Common myeloid progenitor, CD34-positive (primary cell): ENCODE results near the gene TLL1.

Experiments
- CTCF ChIA-PET: fragments of 350-600 bp; sonication (Branson Sonifier 250); formaldehyde crosslinking; loops from one replicate; lab custom pipeline; 2021; ENCODE audit warnings: antibody characterized with exemption; lab: Charles Lee
- POLR2A ChIA-PET: fragments of 350-600 bp; sonication (Branson Sonifier 250); formaldehyde crosslinking; loops from one replicate; lab custom pipeline; 2021; ENCODE audit warnings: antibody characterized with exemption; lab: Charles Lee
- DNase-seq, 3 donors: peaks; one replicate each; pipeline versions ENCODE4 v3.0.0 to v3.0.0-alpha.2; 2013
- H3K27ac ChIP-seq, 2 experiments: 1 replicate in 1 of 2; 2 replicates in 1 of 2; pipeline ENCODE4 v1.7.0; 2013; ENCODE audit warnings: inconsistent platforms in 2 of 2, low read length in 2 of 2, mild to moderate bottlenecking in 2 of 2, low read depth in 1 of 2, moderate library complexity in 1 of 2; ENCODE audit not compliant: severe bottlenecking in 2 of 2, insufficient read depth in 1 of 2, poor library complexity in 1 of 2
- H3K27me3 ChIP-seq, 5 experiments: replicated peaks in 2 of 5; 1 replicate in 3 of 5; 2 replicates in 2 of 5; pipeline versions ENCODE4 v1.6.1 to v1.7.0; 2013; ENCODE audit warnings: low read length in 4 of 5, mild to moderate bottlenecking in 2 of 5, moderate library complexity in 2 of 5, inconsistent platforms in 1 of 5; ENCODE audit not compliant: insufficient read depth in 5 of 5, control insufficient read depth in 4 of 5
- H3K36me3 ChIP-seq, 4 experiments: 1 replicate in 2 of 4; 2 replicates in 2 of 4; pipeline versions ENCODE4 v1.6.1 to v1.7.0; 2013; ENCODE audit warnings: low read length in 3 of 4, control low read depth in 1 of 4, mild to moderate bottlenecking in 1 of 4; ENCODE audit not compliant: control insufficient read depth in 4 of 4, insufficient read depth in 4 of 4
- H3K4me1 ChIP-seq, 4 experiments: 1 replicate in 3 of 4; 2 replicates in 1 of 4; pipeline versions ENCODE4 v1.6.1 to v1.7.1; 2013; ENCODE audit warnings: low read length in 3 of 4, mild to moderate bottlenecking in 3 of 4, control low read depth in 1 of 4, inconsistent platforms in 1 of 4, moderate library complexity in 1 of 4; ENCODE audit not compliant: control insufficient read depth in 4 of 4, insufficient read depth in 4 of 4; ENCODE audit errors: control extremely low read depth in 1 of 4
- H3K4me3 ChIP-seq, 7 experiments: 1 replicate in 4 of 7; 2 replicates in 3 of 7; pipeline versions ENCODE4 v1.5.1 to v1.7.0; 2013; ENCODE audit warnings: mild to moderate bottlenecking in 7 of 7, low read length in 6 of 7, moderate library complexity in 6 of 7, inconsistent platforms in 2 of 7, low read depth in 2 of 7, control low read depth in 1 of 7; ENCODE audit not compliant: insufficient read depth in 4 of 7, control insufficient read depth in 1 of 7; ENCODE audit errors: extremely low read depth in 1 of 7
- H3K9me3 ChIP-seq, 5 experiments: 1 replicate in 4 of 5; 2 replicates in 1 of 5; pipeline versions ENCODE4 v1.6.1 to v1.7.1; 2013; ENCODE audit warnings: low read length in 4 of 5, mild to moderate bottlenecking in 2 of 5, inconsistent platforms in 1 of 5, low read depth in 1 of 5, moderate library complexity in 1 of 5; ENCODE audit not compliant: control insufficient read depth in 4 of 5, insufficient read depth in 2 of 5; ENCODE audit errors: control extremely low read depth in 1 of 5
- WGBS: methylation state at CpG from one replicate; pipeline ENCODE4 v1.1.5; 2013; ENCODE audit not compliant: insufficient coverage; 5-methylcytosine and 5-hydroxymethylcytosine counted together

TLL1 gene

DNA sequence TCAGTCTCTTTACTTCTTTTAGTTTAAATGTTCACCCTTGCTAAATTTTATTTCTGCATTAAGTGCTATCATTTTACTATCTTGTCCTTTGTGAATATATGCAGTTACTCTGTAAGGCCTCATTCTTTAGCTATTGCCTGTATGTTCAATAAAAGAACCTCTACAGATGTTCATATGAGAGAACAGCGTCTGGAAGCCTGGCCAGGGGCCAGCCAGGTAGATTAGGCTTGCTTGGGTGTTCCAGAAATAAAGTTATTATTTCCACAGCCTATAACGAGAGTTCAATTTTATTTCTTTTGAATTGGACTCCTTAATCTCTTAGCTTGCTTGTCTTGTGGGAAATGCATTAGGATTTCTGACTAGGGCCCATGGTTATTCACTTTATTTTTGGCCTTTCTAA is 214.5 kb downstream of the TLL1 start:
- CTCF ChIA-PET = interaction anchor here (0.9 to 4.2 kb wide), 4 partner anchors 545 to 593 kb away, joined by 4 to 21 read pairs (median 6); no protein-coding TSS in a partner anchor
- H3K4me1 ChIP-seq = no peaks in the 10 kb centered on the region

DNA sequence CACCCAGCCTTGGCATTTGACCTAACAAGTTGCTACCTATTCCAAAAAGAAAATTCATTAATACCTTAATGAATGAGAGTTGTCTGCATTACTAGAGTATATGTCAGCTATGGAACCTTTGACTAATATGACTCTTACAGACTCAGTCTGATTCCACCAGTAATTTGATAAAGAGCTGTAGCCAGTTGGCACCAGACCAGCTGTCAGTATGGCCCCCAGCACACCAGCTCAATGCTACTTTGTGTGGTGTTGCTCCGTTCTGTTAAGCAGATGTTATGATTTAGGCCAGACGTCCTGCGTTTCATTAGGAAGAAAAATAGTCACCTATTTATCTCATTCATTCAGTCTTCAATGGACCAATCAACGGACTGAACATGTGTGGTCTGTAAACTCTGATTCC is 215.5 kb downstream of the TLL1 start:
- CTCF ChIA-PET = interaction anchor here (0.8 to 4.2 kb wide), 7 partner anchors 540 to 615 kb away, joined by 3 to 21 read pairs (median 4); no protein-coding TSS in a partner anchor

More for the DNA sequence above, 214.5 kb downstream of the TLL1 start:
- no peak overlapping the region for H3K4me3 ChIP-seq
- DNase-seq = no peak
- POLR2A ChIA-PET = no interaction called here
- no CpG with 5 or more reads among the region's 2 CpGs for WGBS
- H3K27ac ChIP-seq = no peak overlapping the region
- H3K36me3 ChIP-seq = no peaks in the 10 kb centered on the region
- H3K27me3 ChIP-seq = peaks cover 0 to 3% (median 0%) of the 10 kb centered on the region in 5 experiments
- H3K9me3 ChIP-seq = no peaks in the 10 kb centered on the region

DNA sequence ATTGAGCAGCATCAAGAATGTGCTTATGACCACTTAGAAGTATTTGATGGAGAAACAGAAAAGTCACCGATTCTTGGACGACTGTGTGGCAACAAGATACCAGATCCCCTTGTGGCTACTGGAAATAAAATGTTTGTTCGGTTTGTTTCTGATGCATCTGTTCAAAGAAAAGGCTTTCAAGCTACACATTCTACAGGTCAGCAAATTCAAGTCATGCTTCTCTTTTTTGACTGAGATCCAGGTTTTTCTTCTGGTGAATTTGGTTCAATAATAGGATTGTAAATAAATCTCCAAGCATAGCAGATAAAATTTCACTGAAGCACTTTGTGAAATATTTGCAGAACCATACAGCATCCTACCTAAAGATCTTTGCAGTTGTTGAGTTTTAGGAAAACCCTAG is 218.1 kb downstream of the TLL1 start:
- Histone ChIP-seq H3K27me3 (peaks cover 0 to 3% (median 0%) of the 10 kb centered on the region in 5 experiments), H3K36me3 (no peaks in the 10 kb centered on the region), H3K4me1 (no peaks in the 10 kb centered on the region), H3K4me3 (no peak overlapping the region), H3K9me3 (no peaks in the 10 kb centered on the region), H3K27ac (no peak overlapping the region)
- 97% methylated on average over 3 of the region's 3 CpGs for WGBS
- no peak for DNase-seq
- ChIA-PET CTCF (interaction anchor here (0.7 to 2.2 kb wide), 9 partner anchors 11 to 735 kb away, joined by 3 to 18 read pairs (median 4); no protein-coding TSS in a partner anchor), POLR2A (no interaction called here)

More for the DNA sequence above, 215.5 kb downstream of the TLL1 start:
- DNase-seq = no peak
- H3K4me1 ChIP-seq = no peaks in the 10 kb centered on the region
- WGBS = 86% methylated on average over 3 of the region's 4 CpGs
- H3K4me3 ChIP-seq = no peak overlapping the region
- POLR2A ChIA-PET = no interaction called here
- peaks cover 0 to 3% (median 0%) of the 10 kb centered on the region in 5 experiments for H3K27me3 ChIP-seq
- H3K36me3 ChIP-seq = no peaks in the 10 kb centered on the region
- H3K9me3 ChIP-seq = no peaks in the 10 kb centered on the region
- H3K27ac ChIP-seq = no peak overlapping the region

DNA sequence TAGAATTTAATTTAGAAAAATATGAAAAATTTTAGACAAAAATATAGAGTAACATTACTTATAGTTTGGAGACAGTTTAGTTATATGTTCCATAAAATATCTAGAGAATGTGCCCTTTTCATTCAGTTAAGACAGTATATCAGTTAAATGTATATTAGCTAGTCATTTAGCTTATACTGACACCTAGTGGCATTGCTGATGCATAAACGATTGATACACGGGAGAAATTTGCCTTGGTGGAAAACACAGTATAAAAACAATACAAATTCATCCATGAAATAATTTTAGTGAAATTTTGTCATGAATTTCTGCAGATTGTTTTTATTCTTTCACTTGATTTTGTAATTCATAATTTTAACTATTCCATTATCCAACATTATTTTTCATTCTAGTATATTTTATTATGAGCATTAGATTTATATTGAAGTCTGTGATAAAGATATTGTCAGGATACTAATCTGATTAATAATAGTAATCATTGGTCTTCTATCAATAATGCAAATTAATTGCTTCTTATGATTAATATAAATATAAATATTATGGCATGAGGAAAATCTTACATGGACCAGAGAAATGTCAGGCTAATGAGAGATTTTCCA is 219.0 kb downstream of the TLL1 start:
- Histone ChIP-seq H3K9me3 (no peaks in the 10 kb centered on the region), H3K36me3 (no peaks in the 10 kb centered on the region), H3K27ac (no peak overlapping the region), H3K4me3 (no peak overlapping the region), H3K27me3 (no peaks in the 10 kb centered on the region), H3K4me1 (no peaks in the 10 kb centered on the region)
- no CpG with 5 or more reads among the region's 2 CpGs for WGBS
- CTCF ChIA-PET = interaction anchor here (0.7 to 2.2 kb wide), 9 partner anchors 11 to 736 kb away, joined by 3 to 18 read pairs (median 4); no protein-coding TSS in a partner anchor
- DNase-seq = peak; percentile 36 to 62 (median 51)
- POLR2A ChIA-PET = no interaction called here

DNA sequence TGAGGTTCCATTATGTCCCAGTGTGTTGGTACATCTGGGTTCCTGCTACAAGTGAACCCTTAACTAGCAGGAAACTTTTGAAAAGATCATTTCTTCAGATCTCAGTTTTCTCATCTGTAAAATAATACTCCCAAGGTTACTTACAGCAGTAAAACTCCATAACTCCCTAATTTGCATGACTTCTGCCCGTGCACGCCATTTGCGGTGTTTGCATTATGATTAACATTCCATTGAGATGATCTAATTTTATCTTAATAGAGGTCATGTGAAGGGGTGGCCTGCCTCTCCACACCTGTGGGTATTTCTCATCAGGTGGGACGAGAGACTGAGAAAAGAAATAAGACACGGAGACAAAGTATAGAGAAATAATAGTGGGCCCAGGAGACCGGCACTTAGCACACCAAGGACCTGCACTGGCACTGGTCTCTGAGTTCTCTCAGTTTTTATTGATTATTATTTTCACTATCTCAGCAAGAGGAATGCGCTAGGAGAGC is 219.8 kb downstream of the TLL1 start:
- H3K4me1 ChIP-seq = no peaks in the 10 kb centered on the region
- H3K9me3 ChIP-seq = no peaks in the 10 kb centered on the region
- WGBS = no CpG with 5 or more reads among the region's 7 CpGs
- H3K4me3 ChIP-seq = no peak overlapping the region
- no peaks in the 10 kb centered on the region for H3K27me3 ChIP-seq
- CTCF ChIA-PET = interaction anchor here (2.2 kb wide), 1 partner anchor 616 kb away, joined by 4 read pairs; no protein-coding TSS in a partner anchor
- no peak for DNase-seq
- H3K36me3 ChIP-seq = no peaks in the 10 kb centered on the region
- POLR2A ChIA-PET = no interaction called here
- H3K27ac ChIP-seq = no peak overlapping the region

DNA sequence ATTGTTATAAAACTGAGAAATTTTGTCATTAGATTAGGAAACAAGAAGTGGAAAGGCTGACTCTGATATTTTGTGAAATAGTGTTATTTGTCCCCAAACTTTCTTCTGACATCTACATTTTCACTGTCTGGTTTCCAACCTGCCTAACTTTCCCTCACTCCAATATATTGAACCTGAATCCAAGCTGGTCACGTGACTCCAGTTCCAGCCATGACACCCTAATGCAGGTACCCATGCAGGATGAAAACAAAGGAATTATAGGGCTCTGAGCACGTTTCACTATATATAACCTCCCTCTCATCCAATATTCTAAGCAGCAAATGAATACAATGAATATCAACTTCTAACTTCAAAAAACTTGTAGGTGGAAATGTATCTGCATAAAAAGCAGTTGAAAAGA is 231.6 kb downstream of the TLL1 start:
- H3K27me3 ChIP-seq = peaks cover 0 to 2% (median 0%) of the 10 kb centered on the region in 5 experiments
- no peak overlapping the region for H3K4me3 ChIP-seq
- CTCF ChIA-PET = no interaction called here
- no peaks in the 10 kb centered on the region for H3K36me3 ChIP-seq
- no peaks in the 10 kb centered on the region for H3K4me1 ChIP-seq
- no CpG with 5 or more reads among the region's 2 CpGs for WGBS
- H3K27ac ChIP-seq = no peak overlapping the region
- no peak for DNase-seq
- no peaks in the 10 kb centered on the region for H3K9me3 ChIP-seq
- POLR2A ChIA-PET = no interaction called here

DNA sequence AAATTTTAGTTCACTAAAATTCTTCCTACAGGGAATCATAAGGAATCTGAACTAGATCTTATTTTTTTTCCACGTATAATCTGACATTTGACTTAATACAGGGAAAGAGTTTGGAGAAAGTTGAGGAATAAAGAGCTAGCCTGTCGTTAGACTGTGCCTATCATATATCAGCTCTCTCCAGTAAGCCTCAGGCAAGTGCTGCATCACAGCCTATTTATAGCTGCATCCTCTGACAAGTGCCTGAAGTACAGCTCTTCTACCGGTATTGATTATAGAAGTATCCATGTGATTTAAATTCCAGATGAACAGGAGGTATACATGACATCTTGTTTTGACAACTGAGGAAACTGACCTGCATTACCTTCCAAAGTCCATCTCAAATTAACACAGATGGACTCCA is 248.9 kb downstream of the TLL1 start:
- H3K27ac ChIP-seq = no peak overlapping the region
- POLR2A ChIA-PET = no interaction called here

More for the DNA sequence above, 248.9 kb downstream of the TLL1 start:
- DNase-seq = no peak
- Histone ChIP-seq H3K27me3 (no peaks in the 10 kb centered on the region), H3K36me3 (no peaks in the 10 kb centered on the region), H3K4me3 (no peak overlapping the region), H3K9me3 (no peaks in the 10 kb centered on the region), H3K4me1 (no peaks in the 10 kb centered on the region)
- CTCF ChIA-PET = no interaction called here
- WGBS = 100% methylated on average over 1 of the region's 3 CpGs
